Measurements from ENCODE around the gene GATA3. TPM values are rescaled to one million over a fixed set of nuclear protein-coding genes. Genes with fewer than 3 reads are reported as not detected.
A peak's percentile ranks its signal among the peaks of the same experiment; 100 is the strongest.
"Not testable (repeated sequence)": the region's sequence is repeated elsewhere in the genome, so short reads cannot be mapped to it uniquely, and the experiment has no call there.

GATA3 gene
- total and polyA plus RNA-seq, 2 of the 8 experiments (the other 6 are each of a cell fraction or from before 2014, with no cell fraction given): 0.02 to 0.43 TPM

DNA sequence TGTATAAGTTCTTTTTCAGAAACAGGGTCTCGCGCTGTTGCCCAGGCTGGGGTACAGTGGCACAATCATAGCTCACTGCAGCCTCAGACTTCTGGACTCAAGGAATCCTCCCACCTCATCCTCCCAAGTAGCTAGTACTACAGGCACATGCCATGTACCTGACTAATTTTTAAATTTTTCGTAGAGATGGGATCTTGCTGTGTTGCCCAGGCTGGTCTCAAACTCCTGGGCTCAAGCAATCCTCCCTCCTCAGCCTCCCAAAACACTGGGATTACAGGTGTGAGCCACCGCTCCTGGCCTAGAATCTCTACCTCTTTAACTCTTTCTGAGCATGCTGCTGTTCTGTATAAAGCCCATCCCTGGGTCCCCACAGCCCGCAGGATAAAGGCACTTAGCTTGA is 23.3 kb upstream of the GATA3 start:
- not testable (repeated sequence) for H4K8ac ChIP-seq (ENCODE audit: extremely low read depth, insufficient read depth, low read length); H3K36me3 ChIP-seq (ENCODE audit: control insufficient read depth in 2 of 4, insufficient read depth in 4 of 4, low read length in 3 of 4); H3K79me2 ChIP-seq (ENCODE audit: control insufficient read depth in 1 of 2, insufficient read depth in 2 of 2, low read length in 2 of 2); H3K9ac ChIP-seq (replicated peaks in 1 of 4; ENCODE audit: extremely low read depth in 1 of 4, low read depth in 3 of 4, low read length in 3 of 4); H3K56ac ChIP-seq (replicated peaks; ENCODE audit: insufficient read length, low read depth, low read length); H3K14ac ChIP-seq (ENCODE audit: insufficient read length); H3K23me2 ChIP-seq (ENCODE audit: low read depth, low read length); H2BK20ac ChIP-seq (ENCODE audit: low read length); H2BK120ac ChIP-seq (replicated peaks; ENCODE audit: low read depth, low read length); H2BK12ac ChIP-seq (ENCODE audit: low read depth, low read length); H4K5ac ChIP-seq (ENCODE audit: insufficient read length, low read depth, low read length); H2BK5ac ChIP-seq (ENCODE audit: low read depth, low read length); H3K23ac ChIP-seq (ENCODE audit: insufficient read length); H4K91ac ChIP-seq (replicated peaks; ENCODE audit: insufficient read length, low read length); H3K27ac ChIP-seq (ENCODE audit: low read depth, low read length); H3K18ac ChIP-seq (ENCODE audit: extremely low read depth, low read length); H3K4me3 ChIP-seq (ENCODE audit: extremely low read depth in 1 of 4, insufficient read depth in 2 of 4, low read depth in 3 of 4, low read length in 4 of 4); H2BK15ac ChIP-seq (ENCODE audit: low read length); FAIRE-seq; H3K79me1 ChIP-seq (ENCODE audit: low read depth, low read length); H3K4me2 ChIP-seq (ENCODE audit: insufficient read depth in 1 of 2, low read depth in 2 of 2, low read length in 2 of 2); DNase-seq (ENCODE audit: low read depth in 1 of 2, low spot score in 2 of 2); H3K9me3 ChIP-seq (ENCODE audit: insufficient read depth in 2 of 2, low read depth in 1 of 2, low read length in 1 of 2); H3K4ac ChIP-seq (replicated peaks; ENCODE audit: insufficient read length, low read depth, low read length); H2AFZ ChIP-seq (ENCODE audit: low read length)
- ChIA-PET POLR2A (ENCODE audit: partially characterized antibody) (interaction anchor here (0.6 kb wide), 1 partner anchor 15 kb away, joined by 3 read pairs; no protein-coding TSS in a partner anchor), CTCF (ENCODE audit: partially characterized antibody) (interaction anchor here (1.6 kb wide), 1 partner anchor 14 kb away, joined by 3 read pairs; no protein-coding TSS in a partner anchor)
- H4K20me1 ChIP-seq (replicated peaks in 1 of 2; ENCODE audit: control insufficient read depth in 1 of 2, insufficient read depth in 2 of 2, low read length in 2 of 2): peaks cover 4 to 12% of the 10 kb centered on the region in 2 experiments
- 0 out of 2 replicates have a peak overlapping the region, but pooled peaks have one; percentile 24 for H2AK5ac ChIP-seq (ENCODE audit: low read depth, low read length)
- peaks cover 4 to 18% (median 10%) of the 10 kb centered on the region in 4 experiments for H3K4me1 ChIP-seq (replicated peaks in 1 of 4; ENCODE audit: control insufficient read depth in 3 of 4, insufficient read depth in 4 of 4, low read length in 3 of 4)
- 91% methylated on average over 5 of the region's 5 CpGs; no CpG with 5 or more reads in 1 of the 2 experiments for WGBS, 2 experiments (ENCODE audit: extremely low coverage in 1 of 2, insufficient coverage in 1 of 2, insufficient read length in 1 of 2, insufficient replicate concordance in 2 of 2, low coverage in 1 of 2, low lambda C conversion rate in 2 of 2, missing lambda C conversion rate in 1 of 2)
- H3K27me3 ChIP-seq (replicated peaks in 1 of 4; ENCODE audit: control insufficient read depth in 3 of 4, extremely low read depth in 1 of 4, insufficient read depth in 3 of 4, low read length in 3 of 4): peaks cover 28 to 49% (median 45%) of the 10 kb centered on the region in 4 experiments

All from H1 (cell line).